ENCODE results near the gene IRAK1.

DNA sequence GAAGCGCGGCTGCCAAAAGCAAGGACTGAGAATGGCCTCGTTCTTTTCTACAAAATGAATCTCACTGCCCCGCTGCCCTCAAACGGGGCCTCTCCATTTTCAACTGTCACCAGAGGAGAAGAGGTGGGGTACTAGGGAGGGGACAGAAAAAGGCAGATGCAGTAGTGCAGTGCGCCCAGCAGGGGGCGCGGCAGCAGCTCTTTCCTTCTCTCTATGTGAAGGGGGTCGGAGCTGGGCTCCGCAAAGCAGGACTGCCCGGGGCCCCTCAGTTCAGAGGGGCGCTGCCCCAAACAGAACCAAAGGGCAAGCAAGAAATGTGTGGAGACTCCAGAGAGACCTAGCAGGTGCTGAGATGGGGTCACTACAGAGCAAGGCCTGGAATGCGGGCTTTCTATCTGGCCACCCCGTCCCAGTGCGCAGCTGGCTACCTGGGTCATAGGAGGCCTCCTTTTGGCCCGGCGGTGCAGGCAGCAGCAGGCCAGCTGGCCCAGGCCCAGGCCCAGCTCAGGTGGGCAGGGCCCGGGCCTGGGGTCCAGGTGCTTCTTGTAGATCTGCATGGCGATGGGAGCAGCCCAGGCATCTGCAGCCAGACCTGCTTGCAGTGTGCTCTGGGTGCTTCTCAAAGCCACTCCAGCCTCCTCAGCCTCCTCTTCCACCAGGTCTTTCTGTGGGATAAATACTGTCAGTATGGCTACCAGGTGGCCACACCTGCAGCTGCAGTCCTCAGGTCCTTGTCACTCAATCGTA lies 5.9 kb downstream of the IRAK1 start:
- no peak for TF ChIP-seq POLR2A (IDR thresholded peaks at IDR 0.05; ENCODE audit: control extremely low read depth in 1 of 2, low read depth in 2 of 2, low read length in 2 of 2)
- TF ChIP-seq SP2 (IDR thresholded peaks at IDR 0.05; ENCODE audit: low read length) = no peak
- peak in 2 of 3 experiments; percentile 62 to 63; a peak in 3 of 4 replicates for TF ChIP-seq CTCF (IDR thresholded peaks at IDR 0.05; ENCODE audit: control extremely low read depth in 1 of 3, insufficient read depth in 1 of 3, low read depth in 1 of 3, low read length in 3 of 3)
- TF ChIP-seq EP300 (IDR thresholded peaks at IDR 0.05; ENCODE audit: borderline replicate concordance in 1 of 2, low read depth in 2 of 2, low read length in 2 of 2) = no peak
- no peak for TF ChIP-seq TAF7 (optimal IDR thresholded peaks at IDR 0.05; ENCODE audit: borderline replicate concordance, low read depth, low read length)
- no peak for TF ChIP-seq TCF12 (IDR thresholded peaks at IDR 0.05; ENCODE audit: low read depth, low read length)
- no peak for TF ChIP-seq RXRA (IDR thresholded peaks at IDR 0.05; ENCODE audit: insufficient read depth, low read depth, low read length)
- no peak for TF ChIP-seq POLR2AphosphoS5 (IDR thresholded peaks at IDR 0.05; ENCODE audit: low read depth, low read length)
